Ramos (cell line): Measurements from ENCODE around the gene EVC.

ENCODE experiments used
- in situ Hi-C: fragments of 300-500 bp; cut with MboI; formaldehyde crosslinking; loops from one replicate; pipeline ENCODE4 v1.14.3; 2022; ENCODE audit warnings: low sequenced_read_pairs; ENCODE audit not compliant: unreplicated experiment

The EVC gene

DNA sequence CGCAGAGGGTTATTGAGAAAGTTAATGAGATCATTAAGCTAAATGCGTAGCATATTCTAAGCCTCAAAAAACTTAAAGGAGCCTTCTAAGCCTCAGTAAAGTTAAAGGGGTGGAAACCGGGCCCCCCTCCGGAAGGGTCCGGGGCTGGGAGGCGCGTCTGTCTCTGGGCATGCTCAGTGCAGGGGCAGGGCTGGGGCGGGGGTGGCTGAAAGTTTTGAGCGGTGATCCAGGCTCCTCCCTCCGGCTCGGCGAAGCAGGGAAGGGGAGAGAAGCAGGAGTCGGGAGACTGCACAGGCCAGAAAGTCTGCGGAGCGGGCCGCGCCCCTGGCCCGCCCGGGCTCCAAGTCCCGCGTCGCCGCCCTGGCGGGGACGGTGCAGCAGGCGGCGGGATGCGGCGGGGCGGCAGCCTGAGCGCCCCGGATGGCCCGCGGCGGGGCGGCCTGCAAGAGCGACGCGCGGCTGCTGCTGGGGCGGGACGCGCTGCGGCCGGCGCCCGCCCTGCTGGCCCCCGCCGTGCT is at the start of gene EVC:
EVC (plus strand) TSS at position 241 of the 518 bp plus-strand sequence; CDS start at position 421, 180 bp downstream.
- in situ Hi-C loops: no loop called here

DNA sequence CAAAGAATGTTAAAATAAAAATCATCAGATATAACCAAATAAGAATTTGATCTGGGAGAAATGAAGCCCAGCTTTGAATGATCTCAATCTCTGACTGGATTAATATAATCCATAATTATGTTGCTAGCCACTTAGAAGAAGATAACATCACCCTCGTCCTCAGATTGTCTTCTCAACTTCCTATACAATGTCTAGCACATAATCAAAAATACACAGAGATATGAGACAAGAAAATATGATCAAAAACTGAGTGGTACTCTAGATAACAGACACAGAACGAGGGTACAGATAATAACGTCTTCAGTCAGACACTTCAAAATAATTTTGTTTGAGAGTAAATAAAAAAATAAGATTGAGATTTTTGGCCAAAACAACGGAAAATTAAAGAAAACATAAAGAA is 49.8 kb upstream of the EVC start:
- in situ Hi-C loops: no loop called here

DNA sequence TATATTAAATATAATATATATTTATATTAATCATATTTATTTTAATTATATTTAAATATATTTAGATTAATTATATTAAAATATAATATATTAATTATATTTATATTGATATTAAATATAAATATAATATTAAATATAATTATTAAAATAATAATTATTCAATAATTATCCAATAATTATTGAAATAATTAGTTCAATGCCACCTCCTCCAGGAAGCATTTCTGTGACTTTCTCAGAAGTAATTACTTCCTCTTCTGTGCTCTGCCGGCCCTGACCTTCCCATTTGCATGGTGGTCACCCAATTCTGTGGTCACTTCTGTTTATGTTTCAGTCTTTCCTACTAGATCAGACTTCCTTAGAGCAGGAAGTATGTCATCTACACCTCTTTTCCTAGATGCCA is 48.4 kb upstream of the EVC start:
- in situ Hi-C loops: no loop called here

DNA sequence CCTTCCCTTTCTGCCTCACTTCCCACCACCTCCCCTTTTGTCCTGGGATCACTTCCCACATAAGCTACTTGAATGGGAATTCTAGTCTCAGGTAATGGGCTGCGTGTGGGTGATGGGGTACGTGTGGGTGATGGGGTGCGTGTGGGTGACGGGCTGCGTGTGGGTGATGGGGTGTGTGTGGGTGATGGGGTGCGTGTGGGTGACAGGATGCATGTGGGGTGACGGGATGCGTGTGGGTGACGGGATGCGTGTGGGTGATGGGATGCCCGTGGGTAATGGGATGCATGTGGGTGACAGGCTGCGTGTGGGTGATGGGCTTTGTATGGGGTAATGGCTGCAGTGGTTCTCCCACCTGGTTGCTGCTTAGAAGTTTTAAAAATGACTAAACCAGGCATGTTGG is 46.2 kb upstream of the EVC start:
- in situ Hi-C loops: no loop called here

DNA sequence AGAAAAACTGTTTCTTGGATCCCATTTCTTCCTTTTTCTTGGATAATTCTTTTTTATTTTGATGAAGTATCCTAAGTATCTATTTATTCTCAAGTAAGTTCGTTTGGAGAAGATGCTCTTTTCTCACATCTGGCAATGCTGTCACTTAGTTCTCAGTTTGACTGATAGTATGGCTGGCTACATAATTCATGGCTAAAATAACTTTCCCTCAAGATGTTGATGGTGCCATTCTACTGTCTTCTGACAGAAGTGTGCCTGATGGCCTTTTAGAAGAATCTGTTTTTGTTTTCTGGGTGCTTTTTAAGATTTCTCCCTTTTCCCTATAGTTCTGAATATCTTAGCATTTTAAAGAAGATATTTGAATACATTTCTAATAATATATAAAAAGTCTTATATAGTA is 44.3 kb upstream of the EVC start:
- in situ Hi-C loops: no loop called here

DNA sequence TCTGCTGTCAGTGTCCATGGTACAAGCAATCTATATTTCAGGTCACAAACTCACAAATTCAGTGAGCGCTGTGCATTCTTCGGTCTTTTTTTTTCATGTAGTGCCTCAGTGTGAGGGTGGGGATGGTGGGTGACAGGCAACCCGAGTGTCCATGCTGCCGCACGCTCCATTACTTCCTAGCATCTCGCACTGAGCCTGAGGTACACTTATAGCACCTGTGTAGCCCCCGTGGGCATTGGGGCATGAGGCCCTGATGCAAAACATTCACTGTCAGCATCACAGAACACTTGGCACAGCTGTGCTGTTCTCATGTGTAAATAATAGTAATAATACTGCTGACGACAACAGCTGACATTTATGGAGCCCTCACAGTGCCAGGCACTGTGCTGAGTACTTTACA is 34.2 kb upstream of the EVC start:
- in situ Hi-C loops: no loop called here

DNA sequence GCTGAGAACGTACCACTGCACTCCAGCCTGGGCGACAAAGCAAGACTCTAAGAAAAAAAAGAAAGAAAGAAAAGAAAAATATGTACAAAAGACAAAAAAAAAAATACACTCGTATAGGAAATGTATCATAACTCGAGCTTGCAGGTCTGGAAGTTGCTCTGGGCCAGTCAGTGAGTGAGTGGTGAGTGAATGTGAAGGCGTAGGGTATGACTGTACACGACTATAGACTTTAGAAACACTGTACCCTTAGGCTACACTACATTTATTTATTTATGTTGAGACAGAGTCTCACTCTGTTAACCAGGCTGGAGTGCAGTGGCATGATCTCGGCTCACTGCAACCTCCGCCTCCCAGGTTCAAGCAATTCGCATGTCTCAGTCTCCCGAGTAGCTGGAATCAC is 32.0 kb upstream of the EVC start:
- in situ Hi-C loops: no loop called here

DNA sequence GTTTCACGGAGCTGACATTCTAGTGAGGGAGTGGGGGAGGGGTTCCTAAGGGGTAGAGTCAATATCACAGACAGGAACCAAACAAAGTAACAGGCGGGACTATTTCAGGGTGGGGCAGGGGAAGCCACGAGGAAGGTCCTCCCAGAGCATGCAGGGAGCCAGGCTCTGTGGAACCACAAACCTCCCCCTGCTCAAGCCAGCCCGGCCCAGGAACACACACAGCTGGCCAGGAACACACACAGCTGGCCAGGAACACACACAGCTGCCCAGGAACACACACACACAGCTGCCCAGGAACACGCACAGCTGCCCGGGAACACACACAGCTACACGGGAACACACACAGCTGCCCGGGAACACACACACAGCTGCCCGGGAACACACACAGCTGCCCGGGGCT is 27.4 kb upstream of the EVC start:
- in situ Hi-C loops: no loop called here

DNA sequence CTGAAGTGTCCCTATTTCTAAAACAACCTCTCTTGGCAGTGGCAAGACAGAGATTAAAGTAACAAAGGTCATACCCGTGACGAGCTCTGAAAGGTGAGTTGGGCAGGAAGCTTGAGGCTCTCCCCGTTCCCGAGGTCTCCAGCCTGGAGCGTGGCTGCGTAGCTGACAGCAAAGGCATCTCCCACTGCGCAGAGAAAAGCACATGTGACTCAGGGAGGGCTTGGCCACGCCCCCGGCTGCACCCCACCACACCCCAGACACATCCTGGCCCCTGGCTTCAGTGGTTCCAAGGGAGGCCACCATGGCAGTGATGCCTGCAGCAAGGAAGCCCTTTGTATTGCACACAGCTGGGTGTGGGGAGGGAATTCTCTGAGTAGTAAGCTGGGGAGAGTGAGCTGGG is 25.7 kb upstream of the EVC start:
- in situ Hi-C loops: no loop called here

DNA sequence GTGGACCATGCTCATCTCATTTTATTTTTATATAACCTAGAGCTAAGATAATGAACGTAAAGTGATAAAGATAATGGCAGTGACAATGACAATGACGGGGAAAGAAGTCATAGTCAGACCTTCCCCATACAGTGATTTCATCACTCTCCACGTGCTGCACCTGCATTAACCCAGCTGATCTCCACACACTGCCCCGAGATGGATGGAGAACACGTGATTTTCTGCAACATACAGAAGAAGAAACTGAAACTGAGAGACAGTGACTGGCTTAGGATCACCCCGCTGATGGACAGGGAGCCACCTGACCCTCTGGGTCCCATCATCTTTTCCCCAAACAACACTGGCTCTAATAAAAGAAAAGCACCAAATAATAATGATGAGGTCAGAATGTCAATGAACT is 24.7 kb upstream of the EVC start:
- in situ Hi-C loops: no loop called here

DNA sequence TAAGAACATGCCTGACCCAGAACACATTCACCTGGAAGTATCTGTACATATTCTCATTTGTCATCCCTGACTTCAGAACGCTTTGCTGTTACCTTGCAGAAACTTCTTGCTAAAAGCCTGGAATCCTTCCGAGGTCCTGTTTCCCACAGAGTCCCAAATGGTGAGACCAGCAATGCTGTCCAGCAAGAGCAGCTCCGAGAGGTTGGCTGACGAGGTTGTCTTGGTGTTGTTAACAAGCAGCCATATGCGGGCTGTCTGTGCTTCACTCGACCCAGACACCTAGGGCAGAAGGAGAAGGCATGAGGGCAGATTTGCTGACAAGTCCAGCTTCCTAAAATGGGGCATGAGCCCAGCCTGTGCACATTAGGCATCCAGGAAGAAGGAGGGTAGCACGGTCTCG is 21.9 kb upstream of the EVC start:
- in situ Hi-C loops: no loop called here

DNA sequence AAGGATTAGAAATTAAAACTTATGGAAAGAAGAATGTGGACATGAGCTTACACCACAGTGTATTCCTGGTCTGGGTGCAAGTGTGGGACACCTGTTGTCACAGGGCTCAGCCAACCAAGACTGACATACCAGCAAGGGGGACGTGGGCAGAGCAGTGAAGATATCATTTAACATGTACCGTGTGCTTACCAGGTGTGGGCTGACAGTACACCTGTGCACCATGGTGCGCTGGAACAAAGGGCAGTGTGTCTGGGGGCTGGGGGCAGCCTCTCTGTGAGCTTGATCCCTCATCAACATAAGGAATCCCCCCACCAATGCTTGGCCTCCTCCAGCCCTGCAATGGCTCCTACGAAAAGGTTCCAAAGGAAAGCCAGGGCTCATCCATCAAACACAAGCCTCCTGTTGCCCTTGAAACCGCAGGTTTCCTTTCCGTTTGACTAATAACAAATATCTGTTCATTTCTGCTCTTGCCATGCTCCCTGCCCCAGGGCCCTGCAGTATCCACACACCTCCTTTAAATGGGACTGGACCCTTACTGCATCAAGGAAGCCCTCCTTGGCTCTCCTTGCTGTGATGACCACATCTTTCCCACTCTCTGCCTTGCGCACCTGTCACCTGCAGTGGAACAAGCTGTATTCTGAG is 19.4 kb upstream of the EVC start:
- in situ Hi-C loops: no loop called here

DNA sequence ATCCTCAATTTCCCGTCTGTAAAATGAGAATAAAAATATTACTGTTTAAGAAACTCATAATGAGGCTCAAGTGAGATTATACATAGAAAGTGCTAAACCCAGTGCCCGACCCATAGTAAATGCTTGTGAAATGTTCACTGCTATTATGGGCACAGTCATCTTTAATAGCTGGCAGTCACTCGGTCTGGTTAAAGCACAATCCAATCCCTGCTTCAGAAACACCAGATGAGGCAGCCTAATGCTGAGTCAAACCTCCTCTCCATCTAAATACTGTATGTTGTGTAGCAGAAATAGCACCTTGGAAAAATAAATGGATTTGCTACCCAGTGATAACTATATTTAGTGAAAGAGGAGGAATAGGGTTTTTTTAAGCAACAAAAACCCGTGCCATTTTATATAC is 17.1 kb upstream of the EVC start:
- in situ Hi-C loops: no loop called here

DNA sequence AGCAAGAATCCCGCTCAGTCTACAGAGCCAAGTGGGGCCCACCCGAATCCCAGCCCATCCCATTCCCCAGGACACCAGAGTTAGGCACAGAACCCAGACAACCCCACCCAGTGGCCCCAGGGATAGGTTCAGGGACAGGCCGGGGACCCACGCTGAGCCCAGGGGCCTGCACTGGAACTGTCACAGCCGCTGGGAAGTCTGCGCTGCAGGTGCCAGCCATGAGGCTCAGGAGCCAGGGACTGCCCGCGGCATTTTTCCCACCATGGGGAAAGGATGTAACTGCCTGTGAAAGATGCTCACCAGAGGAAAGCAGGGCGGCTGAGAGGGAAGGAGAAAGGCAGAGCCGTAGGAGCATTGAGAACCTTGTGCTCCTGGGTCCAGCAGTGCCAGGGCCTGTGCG is 14.7 kb upstream of the EVC start:
- in situ Hi-C loops: no loop called here

DNA sequence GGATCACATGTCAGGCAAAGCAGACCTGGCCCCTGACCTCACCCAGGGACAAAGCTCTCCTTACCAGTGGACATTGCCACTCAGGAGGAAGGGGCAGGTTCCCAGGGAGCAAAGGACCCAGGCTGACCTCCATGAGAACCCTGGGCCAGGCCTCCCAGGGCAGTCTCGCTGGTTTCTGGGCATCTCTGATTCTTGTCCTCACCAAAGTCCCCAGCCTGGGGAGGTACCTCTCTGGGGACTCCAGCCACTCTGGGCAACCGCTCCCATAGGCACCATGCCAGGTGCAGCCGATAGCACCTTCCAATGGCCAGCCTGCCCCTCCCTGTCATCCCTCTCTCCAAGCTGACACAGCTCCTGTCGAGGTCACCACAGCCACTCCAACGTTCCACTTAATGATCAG is 10.5 kb upstream of the EVC start:
- in situ Hi-C loops: no loop called here

DNA sequence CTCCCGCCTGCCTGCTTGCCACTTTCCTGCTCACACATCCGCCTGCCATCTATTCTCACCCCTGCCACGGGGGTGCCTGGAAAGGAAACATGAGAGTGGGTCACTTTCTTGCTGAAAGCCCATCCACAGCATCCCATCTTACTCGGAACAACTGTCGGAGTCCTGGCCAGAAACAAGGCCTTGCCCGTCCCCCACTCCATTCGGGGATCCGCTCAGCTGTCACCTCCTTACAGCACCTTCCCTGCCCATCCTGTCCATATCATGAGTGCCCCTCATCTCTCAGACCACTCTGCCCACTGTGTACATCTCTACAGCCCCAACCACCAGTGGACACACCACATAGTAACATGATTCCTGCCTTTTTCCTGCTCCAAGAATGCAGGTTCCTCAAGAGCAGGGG is 9.0 kb upstream of the EVC start:
- in situ Hi-C loops: no loop called here

DNA sequence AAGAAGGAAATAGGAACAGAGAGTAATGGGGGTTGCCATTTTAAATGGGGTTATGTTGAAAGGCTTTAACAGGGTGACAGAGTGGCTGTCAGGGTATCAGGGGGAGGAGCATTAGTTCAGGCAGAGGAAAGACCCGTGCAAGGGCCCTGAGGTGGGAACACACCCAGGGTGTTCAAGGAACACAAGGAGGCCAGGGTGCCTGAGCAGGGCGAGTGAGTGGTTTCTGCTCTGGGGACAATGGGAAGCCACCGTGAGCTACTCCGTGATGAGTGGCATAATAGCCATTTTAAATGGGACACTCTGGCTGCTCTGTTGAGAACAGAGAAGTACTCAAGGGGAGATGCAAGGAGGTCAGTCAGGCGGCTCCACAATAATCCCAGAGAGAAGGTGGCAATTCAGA is 7.2 kb upstream of the EVC start:
- in situ Hi-C loops: no loop called here

DNA sequence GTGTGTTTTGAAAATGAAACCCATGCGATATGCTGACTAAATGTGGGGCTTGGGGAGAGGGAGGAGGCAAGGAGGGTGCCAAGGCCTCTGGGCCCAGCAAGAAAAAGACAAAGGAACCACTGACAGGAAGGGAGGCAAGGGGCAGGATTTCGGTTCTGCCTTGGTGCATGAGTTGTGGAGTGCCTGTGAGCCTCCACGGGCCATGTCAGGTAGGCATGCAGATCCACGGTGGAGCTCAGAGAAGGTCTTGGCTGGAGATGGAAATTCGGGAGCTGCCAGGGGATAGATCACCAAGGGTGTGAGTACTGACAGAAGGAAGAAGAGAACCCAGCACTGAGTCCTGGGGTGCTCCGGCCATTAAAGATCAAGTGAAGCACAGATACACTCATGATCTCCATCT is 6.7 kb upstream of the EVC start:
- in situ Hi-C loops: no loop called here

DNA sequence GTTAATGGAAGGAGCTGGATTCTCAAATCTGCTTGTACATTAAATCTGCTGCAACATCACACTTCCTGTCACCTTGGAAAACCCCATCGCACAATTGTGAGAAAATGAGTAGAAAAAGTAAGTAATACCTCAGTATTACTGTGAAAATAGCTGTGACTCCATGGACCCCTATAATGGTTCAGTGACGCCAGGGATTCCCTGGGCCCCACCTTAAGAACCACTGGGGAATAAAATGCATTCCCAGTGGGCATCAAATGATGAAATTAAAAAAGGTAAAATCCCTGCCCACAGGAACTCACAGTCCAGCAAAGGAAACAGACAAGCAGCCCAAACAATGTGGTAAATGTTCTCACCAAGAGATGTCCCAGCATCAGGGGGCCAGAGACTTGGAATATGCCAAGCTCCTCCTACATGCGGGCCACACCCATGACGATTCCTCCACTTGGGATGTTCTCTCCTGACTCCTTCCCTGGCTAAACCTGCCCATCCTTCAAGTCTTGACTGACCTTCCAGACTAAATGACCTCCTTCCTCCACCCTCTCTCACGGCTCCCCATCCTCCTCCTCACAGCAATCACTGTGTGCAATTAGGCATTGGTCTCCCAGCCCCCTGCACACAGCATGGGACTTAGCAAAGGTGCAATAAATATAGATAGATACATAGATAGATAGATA is 5.2 kb upstream of the EVC start:
- in situ Hi-C loops: no loop called here

DNA sequence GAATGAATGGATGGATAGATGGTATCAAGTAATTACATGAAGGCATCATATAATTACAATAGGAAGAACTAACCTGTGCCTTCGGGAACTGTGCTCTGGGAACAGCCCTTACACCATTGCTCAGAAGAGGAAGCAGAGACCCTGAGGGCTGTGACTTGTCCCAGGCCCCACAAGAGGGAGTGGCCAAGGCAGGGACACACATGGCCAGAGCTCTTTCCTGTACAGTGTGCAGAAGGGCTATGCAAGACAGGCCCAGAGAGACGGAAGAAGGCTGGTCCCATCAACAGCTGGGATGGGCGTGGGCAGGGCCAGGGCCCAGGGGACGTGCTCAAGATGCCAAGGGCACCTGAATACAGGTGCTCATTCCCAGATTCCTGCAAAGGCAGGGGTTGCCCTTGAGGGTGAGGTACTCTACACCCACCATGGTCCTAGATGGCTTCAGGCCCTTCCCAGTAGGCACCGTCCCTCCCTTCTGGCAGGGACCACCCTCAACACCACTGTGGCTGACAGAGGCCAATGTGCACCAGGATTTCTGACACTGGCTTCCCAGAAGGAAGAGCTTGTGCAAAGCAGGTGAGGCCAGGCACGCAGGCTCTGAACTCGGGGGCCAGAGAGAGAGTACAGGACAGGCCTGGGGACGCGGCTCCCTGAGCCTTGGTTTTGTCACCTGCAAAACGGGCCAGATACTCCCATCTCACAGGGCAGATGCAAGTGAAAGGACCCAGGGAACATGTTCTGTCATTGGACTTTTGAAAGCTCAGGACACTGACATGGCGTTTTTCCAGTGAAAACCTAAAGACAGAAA is 4.3 kb upstream of the EVC start:
- in situ Hi-C loops: no loop called here

DNA sequence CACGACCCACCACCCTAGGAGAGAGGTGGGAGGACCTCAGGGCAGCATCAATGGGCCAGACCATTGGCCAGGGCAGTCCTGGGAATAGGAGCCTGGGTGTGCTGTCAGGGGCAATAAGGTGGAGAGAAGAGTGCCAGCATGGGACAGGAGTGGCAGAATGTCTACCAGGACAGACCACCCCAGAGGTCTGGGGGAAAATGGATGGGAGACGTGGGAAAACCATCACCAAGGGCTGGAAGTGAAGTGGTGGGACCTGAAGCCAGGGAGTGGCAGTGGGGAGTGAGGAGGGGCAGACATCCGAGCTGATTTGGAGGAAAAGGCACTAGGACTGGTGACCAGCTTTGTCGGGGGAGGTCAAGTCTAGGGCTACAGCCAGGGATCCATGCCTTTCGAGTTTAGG is 3.6 kb upstream of the EVC start:
- in situ Hi-C loops: no loop called here
